Ovary (tissue), 3 donors: Measurements from ENCODE around the gene PHLDB3.

Experiments
- CTCF ChIP-seq, 3 donors: fragments of 450-650 bp in 2 of 3; fragments of 200-600 bp in 1 of 3; IDR thresholded peaks; one replicate each; pipeline versions ENCODE4 v1.5.1 to v1.8.0; 2016 to 2022; ENCODE audit warnings: antibody characterized with exemption in 3 of 3, mild to moderate bottlenecking in 1 of 3
- EP300 ChIP-seq: sonication (generic); formaldehyde crosslinking; IDR thresholded peaks from one replicate; pipeline ENCODE4 v1.6.1; 2017; ENCODE audit warnings: antibody characterized with exemption
- POLR2A ChIP-seq: fragments of 450-650 bp; IDR thresholded peaks from one replicate; pipeline ENCODE4 v1.6.1; 2017; ENCODE audit warnings: antibody characterized with exemption, mild to moderate bottlenecking, moderate library complexity
- donor health status: DM: no; HTN: no; CAD: no.

GRCh38 chr19:43545276-43545675 lies 40.7 kb upstream of the PHLDB3 start:
- TF ChIP-seq CTCF (IDR thresholded peaks at IDR 0.05) (no peak), EP300 (no peak), POLR2A (no peak)
